Tibial artery (tissue), 4 donors: ENCODE data around the gene SLC12A8.

Experiments
- DNase-seq, 2 donors: peaks; one replicate each; pipeline ENCODE4 v3.0.0-alpha.2; 2019
- H3K27ac ChIP-seq, 2 donors: fragments of 200-600 bp; sonication (generic) in 1 of 2; 1 replicate in 1 of 2; 2 replicates in 1 of 2; pipeline ENCODE4 v1.5.1; 2018 to 2019; ENCODE audit warnings: mild to moderate bottlenecking in 1 of 2
- H3K27me3 ChIP-seq, 2 donors: fragments of 200-600 bp; sonication (generic) in 1 of 2; one replicate each; pipeline versions ENCODE4 v1.5.1 to v1.6.0; 2016 to 2019
- H3K36me3 ChIP-seq, 3 donors: fragments of 200-600 bp; sonication (generic) in 2 of 3; one replicate each; pipeline ENCODE4 v1.5.1; 2016 to 2019; ENCODE audit warnings: mild to moderate bottlenecking in 2 of 3
- H3K4me1 ChIP-seq, 4 donors: fragments of 200-600 bp; sonication (generic) in 2 of 4; 1 replicate in 3 of 4; 2 replicates in 1 of 4; pipeline ENCODE4 v1.5.1; 2016 to 2019
- H3K4me3 ChIP-seq, 2 donors: fragments of 200-600 bp; sonication (generic) in 1 of 2; 1 replicate in 1 of 2; 2 replicates in 1 of 2; pipeline ENCODE4 v1.5.1; 2018 to 2019; ENCODE audit warnings: mild to moderate bottlenecking in 2 of 2
- H3K9me3 ChIP-seq, 3 donors: fragments of 200-600 bp; sonication (generic) in 1 of 3; one replicate each; pipeline ENCODE4 v1.5.1; 2016 to 2019
- intact Hi-C: fragments of 100-400 bp; cut with DNase I; formaldehyde crosslinking; loops from one replicate; pipeline ENCODE4 v1.15.0; 2023; ENCODE audit warnings: low total_unique reads
- TF ChIP-seq, protein P1 (sequence below), 2 experiments: fragments of 200-600 bp in 1 of 2; fragments of 450-650 bp in 1 of 2; IDR thresholded peaks; one replicate each; pipeline ENCODE4 v1.5.1; 2017 to 2019; ENCODE audit warnings: antibody characterized with exemption in 2 of 2, mild to moderate bottlenecking in 1 of 2, moderate library complexity in 1 of 2

Gene SLC12A8

DNA sequence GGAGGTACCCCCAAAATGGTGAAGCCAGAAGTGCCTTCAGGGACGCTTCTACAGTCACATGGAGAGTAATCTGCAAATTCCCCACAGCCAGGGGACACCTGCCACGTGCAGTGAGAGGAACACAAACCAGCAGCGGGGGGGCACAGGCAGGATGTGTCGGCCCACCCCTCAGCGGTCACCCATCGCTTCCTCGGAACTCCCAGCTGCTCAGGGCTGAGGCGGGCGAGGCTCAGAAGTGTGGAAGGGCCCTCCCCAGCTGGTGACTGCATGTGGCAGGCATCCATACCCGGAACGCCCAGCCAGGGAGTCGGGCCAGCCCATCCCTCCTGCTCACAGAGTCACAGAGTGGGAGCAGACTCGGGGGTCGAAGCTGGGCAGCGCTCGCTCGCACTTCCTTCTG, 63.7 kb downstream of the SLC12A8 start:
- Histone ChIP-seq H3K4me1 (peaks cover 0 to 63% (median 41%) of the 10 kb centered on the region in 4 donors), H3K4me3 (peak overlapping the region in 1 of 2 donors; percentile 6), H3K36me3 (no peaks in the 10 kb centered on the region), H3K27me3 (no peaks in the 10 kb centered on the region), H3K9me3 (no peaks in the 10 kb centered on the region), H3K27ac (peak overlapping the region; percentile 64 to 66)
- TF ChIP-seq, protein P1, sequence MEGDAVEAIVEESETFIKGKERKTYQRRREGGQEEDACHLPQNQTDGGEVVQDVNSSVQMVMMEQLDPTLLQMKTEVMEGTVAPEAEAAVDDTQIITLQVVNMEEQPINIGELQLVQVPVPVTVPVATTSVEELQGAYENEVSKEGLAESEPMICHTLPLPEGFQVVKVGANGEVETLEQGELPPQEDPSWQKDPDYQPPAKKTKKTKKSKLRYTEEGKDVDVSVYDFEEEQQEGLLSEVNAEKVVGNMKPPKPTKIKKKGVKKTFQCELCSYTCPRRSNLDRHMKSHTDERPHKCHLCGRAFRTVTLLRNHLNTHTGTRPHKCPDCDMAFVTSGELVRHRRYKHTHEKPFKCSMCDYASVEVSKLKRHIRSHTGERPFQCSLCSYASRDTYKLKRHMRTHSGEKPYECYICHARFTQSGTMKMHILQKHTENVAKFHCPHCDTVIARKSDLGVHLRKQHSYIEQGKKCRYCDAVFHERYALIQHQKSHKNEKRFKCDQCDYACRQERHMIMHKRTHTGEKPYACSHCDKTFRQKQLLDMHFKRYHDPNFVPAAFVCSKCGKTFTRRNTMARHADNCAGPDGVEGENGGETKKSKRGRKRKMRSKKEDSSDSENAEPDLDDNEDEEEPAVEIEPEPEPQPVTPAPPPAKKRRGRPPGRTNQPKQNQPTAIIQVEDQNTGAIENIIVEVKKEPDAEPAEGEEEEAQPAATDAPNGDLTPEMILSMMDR (IDR thresholded peaks at IDR 0.05): no peak
- peak; percentile 64 to 85 for DNase-seq
- intact Hi-C loops: loop anchor here (10.0 kb wide), 1 partner anchor 94 kb away; the partner anchor contains the start of gene HEG1

- DNase-seq: no peak
- H3K27ac ChIP-seq: peak overlapping the region; percentile 64 to 66
- no peak overlapping the region for H3K4me3 ChIP-seq
- no peaks in the 10 kb centered on the region for H3K36me3 ChIP-seq
- TF ChIP-seq, protein P1 (IDR thresholded peaks at IDR 0.05): no peak
- intact Hi-C loops: loop anchor here (10.0 kb wide), 1 partner anchor 93 kb away; the partner anchor contains the start of gene HEG1
- no peaks in the 10 kb centered on the region for H3K27me3 ChIP-seq
- no peaks in the 10 kb centered on the region for H3K9me3 ChIP-seq
- peaks cover 0 to 69% (median 43%) of the 10 kb centered on the region in 4 donors for H3K4me1 ChIP-seq
Measured at GRCh38 chr3:125148016-125148812, 64.3 kb downstream of the SLC12A8 start.

- no peak for DNase-seq
- Histone ChIP-seq H3K4me3 (no peak overlapping the region), H3K27me3 (no peaks in the 10 kb centered on the region), H3K9me3 (no peaks in the 10 kb centered on the region), H3K27ac (no peak overlapping the region), H3K4me1 (peaks cover 0 to 69% (median 47%) of the 10 kb centered on the region in 4 donors), H3K36me3 (no peaks in the 10 kb centered on the region)
- intact Hi-C loops: loop anchor here (10.0 kb wide), 1 partner anchor 93 kb away; the partner anchor contains the start of gene HEG1
- TF ChIP-seq, protein P1 (IDR thresholded peaks at IDR 0.05): no peak
Measured at GRCh38 chr3:125147491-125147820, 65.1 kb downstream of the SLC12A8 start.

DNA sequence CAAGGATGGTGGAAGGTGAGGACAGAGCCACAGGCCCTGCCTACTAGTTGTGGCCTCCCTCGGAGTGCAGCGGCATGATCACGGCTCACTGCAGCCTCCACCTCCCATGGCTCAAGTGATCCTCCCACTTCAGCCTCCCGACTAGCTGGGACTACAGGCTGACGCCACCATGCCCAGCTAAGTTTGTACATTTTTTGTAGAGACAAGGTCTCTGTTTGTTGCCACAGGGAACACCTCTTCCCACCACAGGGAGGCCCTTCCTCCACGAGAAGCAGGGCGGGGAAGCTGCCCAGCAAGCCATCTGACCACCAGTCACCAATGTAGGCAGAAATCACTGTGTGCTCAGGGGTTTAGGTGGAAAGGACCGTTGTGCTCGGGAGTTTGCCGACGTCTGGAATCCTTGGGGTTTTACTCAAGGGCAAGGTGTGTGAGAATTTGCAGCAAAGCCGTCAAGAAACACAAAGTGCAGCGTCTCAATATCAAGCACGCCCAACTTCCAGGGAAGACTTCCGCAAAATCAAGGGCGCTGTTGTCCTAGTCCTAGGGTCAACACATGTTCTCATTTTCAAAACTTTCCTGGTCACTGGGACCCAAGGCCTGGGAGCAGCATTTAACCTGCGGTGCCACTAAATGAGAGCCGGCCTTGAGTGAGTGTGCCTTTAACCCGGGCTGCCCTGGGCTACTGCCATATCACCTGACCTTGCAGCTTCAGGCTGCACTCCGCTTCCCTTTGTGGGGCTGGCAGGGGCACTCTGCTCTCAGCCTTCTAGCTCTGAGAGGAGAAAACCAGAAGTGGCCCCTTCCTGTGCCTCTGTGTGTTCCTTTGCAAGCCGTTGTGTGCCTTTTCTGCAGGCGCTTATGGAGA, 65.7 kb downstream of the SLC12A8 start:
- H3K36me3 ChIP-seq: no peaks in the 10 kb centered on the region
- intact Hi-C loops: loop anchor here (10.0 kb wide), 1 partner anchor 92 kb away; the partner anchor contains the start of gene HEG1
- DNase-seq: no peak
- no peaks in the 10 kb centered on the region for H3K27me3 ChIP-seq
- H3K9me3 ChIP-seq: no peaks in the 10 kb centered on the region
- H3K4me3 ChIP-seq: no peak overlapping the region
- no peak overlapping the region for H3K27ac ChIP-seq
- H3K4me1 ChIP-seq: peaks cover 0 to 69% (median 50%) of the 10 kb centered on the region in 4 donors
- TF ChIP-seq, protein P1 (IDR thresholded peaks at IDR 0.05): no peak

GRCh38 chr3:125145751-125146475, 66.6 kb downstream of the SLC12A8 start:
- Histone ChIP-seq H3K27ac (no peak overlapping the region), H3K4me1 (peaks cover 0 to 69% (median 55%) of the 10 kb centered on the region in 4 donors), H3K4me3 (no peak overlapping the region), H3K36me3 (no peaks in the 10 kb centered on the region), H3K9me3 (no peaks in the 10 kb centered on the region), H3K27me3 (no peaks in the 10 kb centered on the region)
- no peak for DNase-seq
- intact Hi-C loops: loop anchor here (10.0 kb wide), 1 partner anchor 91 kb away; the partner anchor contains the start of gene HEG1
- TF ChIP-seq, protein P1 (IDR thresholded peaks at IDR 0.05): no peak
